IPS-NIHi7 (cell line): Measurements from ENCODE around the gene FBXO10.
"Not testable (repeated sequence)": the region's sequence is repeated elsewhere in the genome, so short reads cannot be mapped to it uniquely, and the experiment has no call there.

ENCODE experiments used
- DNase-seq: peaks from one replicate; pipeline ENCODE4 v3.0.0; 2012; ENCODE audit warnings: mixed read lengths; ENCODE audit errors: extremely low spot score

Gene FBXO10

DNA sequence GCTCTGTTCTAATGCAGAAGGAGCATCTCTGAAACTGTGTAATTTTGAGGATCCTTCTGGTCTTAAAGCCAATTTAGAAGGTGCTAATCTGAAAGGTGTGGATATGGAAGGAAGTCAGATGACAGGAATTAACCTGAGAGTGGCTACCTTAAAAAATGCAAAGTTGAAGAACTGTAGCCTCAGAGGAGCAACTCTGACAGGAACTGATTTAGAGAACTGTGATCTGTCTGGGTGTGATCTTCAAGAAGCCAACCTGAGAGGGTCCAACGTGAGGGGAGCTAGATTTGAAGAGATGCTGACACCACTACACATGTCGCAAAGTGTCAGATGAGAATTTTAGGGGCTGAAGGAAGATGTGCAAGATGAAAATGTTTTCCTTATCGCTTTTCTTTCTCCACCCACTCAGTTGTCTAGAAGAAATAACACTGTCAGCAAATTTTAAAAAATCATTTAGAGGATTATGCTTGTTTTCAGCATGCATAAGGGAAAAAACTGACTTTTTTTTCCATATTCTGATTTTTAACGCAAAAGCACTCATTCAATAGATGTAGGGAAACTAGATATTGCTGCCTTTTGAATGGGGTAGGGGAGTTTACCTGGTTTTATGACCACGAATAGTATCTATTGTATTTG, 98.1 kb downstream of the FBXO10 start:
- DNase-seq = not testable (repeated sequence)

DNA sequence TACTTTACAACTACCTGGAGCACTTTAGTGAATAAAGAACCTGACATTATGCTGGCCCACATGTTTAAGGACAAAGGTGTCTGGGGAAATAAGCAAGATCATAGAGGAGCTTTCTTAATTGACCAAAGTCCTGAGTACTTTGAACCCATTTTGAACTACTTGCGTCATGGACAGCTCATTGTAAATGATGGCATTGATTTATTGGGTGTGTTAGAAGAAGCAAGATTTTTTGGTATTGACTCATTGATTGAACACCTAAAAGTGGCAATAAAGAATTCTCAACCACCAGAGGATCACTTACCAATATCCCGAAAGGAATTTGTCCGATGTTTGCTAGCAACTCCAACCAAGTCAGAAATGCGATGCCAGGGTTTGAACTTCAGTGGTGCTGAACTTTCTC, 98.7 kb downstream of the FBXO10 start:
- DNase-seq = not testable (repeated sequence)

DNA sequence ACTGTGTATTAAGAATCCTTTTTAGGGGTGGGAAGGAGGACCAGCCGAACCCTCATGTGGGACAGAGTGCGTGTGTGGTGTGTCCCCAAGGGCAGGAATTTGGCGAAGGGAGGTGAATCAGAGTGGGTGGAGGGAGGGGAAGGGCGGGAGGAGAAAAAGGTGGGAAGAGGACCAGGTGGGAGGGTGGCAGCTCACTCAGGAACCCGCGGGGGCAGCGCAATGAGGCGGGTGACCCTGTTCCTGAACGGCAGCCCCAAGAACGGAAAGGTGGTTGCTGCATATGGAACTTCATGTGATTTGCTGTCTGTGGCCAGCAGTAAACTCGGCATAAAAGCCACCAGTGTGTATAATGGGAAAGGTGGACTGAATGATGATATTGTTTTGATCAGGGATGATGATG, 99.2 kb downstream of the FBXO10 start:
- DNase-seq = no peak

DNA sequence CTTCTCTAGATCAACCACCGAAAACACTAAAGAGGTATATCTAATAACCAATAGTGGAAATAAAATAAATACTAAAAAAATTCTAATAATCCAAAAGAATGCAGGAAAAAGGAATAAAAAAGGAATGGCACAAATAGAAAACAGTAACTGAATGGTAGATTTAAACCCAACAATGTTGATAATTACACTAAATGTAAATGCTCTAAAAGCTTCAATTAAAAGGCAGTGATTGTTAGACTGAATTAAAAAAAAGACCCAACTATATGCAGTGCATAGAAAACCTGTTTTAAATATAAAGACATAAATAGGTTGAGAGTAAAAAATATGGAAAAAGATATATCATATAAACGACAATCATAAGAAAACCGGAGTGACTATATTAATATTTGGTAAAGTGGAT, 101.7 kb downstream of the FBXO10 start:
- no peak for DNase-seq

DNA sequence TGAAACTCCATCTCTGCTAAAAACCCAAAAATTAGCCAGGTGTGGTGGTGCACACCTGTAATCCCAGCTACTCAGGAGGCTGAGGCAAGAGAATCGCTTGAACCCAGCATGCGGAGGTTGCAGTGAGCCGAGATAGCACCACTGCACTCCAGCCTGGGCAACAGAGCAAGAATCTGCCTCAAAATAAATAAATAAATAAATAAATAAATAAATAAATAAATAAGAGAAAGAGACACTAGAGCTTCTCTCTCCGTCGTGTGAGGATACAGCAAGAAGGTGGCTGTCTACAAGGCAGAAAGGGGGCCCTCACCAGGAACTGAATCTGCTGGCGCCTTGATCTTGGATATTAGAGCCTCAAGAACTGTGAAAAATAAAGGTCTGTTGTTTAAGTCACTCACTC, 102.2 kb downstream of the FBXO10 start:
- not testable (repeated sequence) for DNase-seq

DNA sequence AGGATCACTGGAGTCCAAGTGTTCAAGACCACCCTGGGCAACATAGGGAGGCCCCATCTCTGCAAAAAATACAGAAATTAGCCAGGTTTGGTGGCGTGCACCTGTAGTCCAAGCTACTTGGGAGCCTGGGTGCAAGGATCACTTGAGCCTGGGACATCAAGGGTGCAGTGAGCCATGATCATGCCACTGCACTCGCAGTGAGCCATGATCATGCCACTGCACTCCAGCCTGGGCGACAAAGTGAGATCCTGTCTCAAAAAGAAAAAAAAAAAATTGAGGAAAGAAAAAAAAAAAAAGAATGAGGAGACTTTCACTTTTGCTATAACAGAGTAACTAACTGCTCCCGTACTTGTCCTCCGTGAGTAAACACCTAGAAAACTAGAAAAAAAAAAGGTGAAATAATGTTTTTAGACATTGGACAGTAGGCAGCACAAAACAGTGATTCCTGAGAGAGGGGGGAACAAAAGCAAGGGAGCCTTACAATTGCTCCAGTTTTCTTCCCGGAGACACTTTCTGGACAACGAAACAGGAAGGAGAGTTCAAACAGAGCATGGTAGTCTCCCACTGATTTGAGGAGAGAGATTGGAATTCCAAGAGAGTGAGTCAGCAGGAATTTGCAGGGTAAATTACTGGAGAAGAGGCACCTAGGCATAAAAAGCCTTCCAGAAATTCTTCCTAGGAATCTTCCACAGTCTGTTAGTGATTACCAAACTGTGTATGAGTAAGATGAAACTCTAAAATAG, 104.1 kb downstream of the FBXO10 start:
- DNase-seq = peak; percentile 65

DNA sequence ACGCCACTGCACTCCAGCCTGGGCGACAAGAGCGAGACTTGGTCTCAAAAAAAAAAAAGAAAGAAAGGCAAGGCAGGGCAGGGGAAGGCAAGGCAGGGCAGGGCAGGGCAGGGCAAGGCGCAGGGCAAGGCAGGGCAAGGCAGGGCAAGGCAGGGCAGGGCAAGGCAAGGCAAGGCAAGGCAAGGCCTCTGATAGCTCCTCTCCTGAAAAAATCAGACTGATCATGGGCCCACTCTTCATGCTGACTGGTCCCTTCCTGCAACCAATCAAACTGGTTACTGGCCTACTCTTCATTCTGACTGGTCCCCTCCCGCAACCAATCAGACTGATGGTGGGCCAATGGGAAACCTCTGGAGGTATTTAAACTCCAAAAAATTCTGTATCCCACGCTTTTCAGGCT, 107.6 kb downstream of the FBXO10 start:
- no peak for DNase-seq

DNA sequence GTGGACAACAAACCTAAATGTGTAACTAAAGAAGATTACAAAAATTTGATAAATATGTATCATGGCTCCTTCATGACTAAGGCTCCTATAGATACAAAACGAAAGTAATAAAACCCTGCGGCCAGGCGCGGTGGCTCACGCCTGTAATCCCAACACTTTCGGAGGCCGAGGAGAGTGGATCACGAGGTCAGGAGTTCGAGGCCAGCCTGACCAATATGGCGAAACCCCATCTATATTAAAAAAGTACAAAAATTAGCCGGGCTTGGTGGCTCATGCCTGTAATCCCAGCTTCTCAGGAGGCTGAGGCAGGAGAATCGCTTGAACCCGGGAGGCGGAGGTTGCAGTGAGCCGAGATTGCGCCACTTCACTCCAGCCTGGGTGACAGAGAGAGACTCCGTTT, 108.7 kb downstream of the FBXO10 start:
- not testable (repeated sequence) for DNase-seq

DNA sequence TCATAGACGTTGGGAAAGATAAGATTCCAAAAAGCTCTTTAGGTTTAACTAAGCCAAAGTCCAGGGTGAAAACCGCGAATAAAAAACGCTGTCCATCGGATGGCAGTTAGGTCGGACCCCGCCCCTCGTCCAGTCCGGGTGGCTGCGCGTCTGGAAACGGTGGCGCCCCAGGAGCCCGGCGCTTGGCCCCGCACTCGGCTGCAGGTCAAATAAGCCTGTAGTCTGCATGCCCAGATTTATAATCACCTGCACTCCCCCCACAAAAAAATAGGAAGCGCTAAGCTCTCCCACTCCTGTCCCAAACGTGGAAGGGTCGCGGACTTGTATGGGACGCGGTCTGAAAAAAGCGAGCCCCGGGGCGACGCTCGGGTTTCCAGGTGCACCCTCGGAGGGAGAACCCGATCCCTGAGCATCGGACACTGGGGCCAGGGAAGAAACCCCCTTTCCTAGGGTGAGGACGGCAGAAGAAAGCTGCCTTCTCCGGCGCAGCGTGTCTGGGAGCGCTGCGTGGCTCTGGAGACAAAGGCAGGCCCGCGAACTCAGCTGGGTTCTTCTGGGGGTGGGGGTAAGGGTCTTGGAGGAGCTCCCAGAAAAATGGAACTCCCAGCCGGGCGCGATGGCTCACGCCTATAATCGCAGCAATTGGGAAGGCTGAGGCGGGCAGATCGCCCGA, 110.0 kb downstream of the FBXO10 start:
- DNase-seq = peak; percentile 51

DNA sequence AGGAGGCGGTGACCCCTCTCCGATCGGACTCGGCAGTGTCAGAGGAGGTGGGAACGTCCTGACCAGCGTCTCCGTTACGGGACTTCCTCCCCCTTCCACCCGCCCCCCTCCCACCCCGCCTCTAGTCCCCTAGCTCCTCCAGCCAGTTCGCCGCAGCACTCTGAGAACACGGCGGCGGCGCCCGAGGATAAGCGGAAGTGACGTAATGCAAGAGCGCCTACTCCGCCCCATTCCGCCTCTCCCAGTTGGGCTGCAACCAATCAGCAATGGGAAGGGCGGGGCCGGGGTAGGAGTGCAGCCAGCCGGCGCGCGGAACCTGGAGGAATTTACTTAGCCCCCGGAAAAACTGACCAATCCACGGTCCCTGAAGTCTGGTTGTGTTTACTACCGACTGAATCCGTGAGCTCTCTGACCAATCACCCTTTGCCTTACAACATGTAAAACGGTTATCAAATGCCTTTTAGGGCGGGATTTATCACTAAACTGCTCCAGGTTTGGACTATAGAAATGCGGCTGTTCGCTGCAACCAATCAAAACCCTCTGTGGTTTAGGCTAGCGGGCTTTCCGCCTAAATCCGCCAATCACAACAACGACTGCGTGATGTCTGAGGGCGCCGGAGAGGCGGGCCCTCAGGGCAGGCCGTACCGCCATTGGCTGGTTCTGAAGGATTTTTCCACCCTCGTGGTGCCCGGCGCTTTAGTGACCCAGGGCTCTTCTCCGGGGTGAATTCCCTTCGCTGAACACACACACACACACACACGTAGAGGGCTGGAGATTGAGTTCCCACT, 110.7 kb downstream of the FBXO10 start, which contains the start of gene ZBTB5:
Gene ZBTB5, minus strand, starts transcription at position 202 of the 788 bp plus-strand sequence. CDS start 22,899 bp downstream, outside the sequence.
- DNase-seq = peak; percentile 95

DNA sequence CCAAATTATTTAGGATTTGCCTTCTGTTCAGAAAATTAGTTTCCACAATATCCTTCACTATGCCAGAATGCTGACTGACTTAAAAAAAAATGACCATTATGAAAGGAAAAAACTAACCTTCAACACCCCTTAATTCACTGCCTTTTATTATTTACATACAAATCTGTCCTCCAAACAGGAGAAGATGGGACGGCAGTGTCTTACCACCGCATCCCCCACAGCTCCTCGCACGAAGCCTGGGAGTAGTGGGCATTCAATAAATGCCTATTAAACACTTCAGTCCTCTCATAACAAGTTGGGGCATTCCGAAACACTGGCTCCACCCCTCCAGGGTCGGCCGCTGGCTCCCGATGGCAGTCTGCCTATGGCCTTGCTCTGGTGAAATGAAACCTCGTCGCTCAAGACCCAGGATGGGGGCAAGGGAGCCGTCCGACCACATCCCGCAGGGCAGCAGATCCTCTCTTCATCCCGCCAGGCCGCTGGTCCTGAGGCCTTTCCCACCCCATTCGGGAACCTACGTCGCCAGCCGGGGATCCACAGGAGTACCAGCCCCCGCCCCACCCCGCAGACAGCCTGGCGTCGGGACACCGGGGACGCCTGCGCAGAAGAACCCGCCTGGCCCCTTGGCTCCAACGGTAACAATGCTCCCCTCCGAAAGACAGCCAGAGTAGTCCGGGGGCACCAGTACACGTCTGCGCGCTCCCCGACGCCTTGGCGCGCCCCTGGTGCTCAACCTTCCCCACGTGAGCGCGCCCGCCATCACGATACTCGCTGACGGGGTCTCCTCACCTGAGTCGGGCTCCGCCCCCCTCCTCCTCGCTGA, 111.5 kb downstream of the FBXO10 start:
- no peak for DNase-seq

DNA sequence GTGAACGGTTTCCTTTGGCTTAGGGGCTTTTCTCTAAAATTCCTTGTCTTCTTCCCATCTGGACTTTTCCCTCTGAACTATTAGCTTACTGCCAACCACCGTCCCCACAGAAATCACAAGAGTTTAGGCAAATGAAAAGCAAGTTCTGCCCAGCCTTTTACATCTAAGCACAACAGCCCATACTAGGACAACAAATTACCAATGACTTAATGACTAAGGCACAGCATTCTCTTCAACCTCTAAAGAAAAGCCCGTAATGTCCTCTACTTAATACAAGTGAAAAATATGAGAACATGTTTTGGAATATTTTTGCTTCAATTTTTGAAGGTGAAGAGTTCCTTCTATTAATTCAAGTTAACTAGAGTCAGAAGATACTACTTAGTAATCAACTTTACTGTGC, 112.2 kb downstream of the FBXO10 start:
- no peak for DNase-seq
